Hematopoietic multipotent progenitor cell treated with erythropoietin and hydrocortisone succinate and interleukin-3 and kit ligand, for 4 days (in vitro differentiated cells): ENCODE results near the gene ARMC3.
"Not testable (repeated sequence)": the region's sequence is repeated elsewhere in the genome, so short reads cannot be mapped to it uniquely, and the experiment has no call there.

Source experiments
- DNase-seq: peaks from one replicate; pipeline ENCODE4 v3.0.0-alpha.2; 2015

The ARMC3 gene

DNA sequence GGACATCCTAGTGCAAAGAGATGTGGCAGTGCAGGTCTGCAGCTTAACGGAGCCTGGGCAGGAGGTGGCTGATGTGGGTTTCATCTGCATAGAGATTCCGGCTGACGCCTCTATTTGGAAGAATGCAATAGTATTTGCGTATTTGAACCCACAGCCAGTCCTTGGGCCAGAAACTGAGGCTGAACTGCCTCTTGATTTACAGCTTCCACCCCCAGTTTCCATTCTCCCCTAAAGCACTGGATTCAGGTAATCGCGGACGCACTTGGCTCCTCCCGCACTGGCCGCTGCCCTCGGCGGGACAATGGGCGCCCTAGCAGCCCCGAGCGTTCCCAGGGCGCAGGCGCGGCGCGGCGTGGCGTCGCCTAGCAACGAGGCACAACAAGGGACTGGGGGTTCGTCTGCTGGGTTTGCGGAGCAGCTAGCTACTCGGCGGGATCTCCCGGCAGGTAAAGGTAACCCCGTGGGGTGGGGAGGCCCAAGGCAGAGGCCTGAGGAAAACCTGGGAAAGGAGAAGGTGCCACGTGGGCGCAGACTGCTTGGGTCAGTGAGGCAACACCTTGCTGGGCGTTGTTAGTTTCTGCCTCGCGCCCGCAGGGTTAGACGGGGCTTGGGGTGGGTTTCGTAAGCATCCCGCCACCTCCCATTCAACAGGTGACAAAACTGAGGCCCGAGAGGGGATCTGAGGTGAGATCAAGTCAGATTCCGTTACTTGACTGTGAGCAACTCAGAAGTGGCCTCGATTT, at the start of gene ARMC3:
TSS of gene ARMC3 (plus strand) at position 393 of the 743 bp plus-strand sequence. CDS start 3,944 bp downstream, outside the sequence.
- peak; percentile 76 for DNase-seq

GRCh38 chr10:22891797-22892196, 36.1 kb upstream of the ARMC3 start:
- no peak for DNase-seq

DNA sequence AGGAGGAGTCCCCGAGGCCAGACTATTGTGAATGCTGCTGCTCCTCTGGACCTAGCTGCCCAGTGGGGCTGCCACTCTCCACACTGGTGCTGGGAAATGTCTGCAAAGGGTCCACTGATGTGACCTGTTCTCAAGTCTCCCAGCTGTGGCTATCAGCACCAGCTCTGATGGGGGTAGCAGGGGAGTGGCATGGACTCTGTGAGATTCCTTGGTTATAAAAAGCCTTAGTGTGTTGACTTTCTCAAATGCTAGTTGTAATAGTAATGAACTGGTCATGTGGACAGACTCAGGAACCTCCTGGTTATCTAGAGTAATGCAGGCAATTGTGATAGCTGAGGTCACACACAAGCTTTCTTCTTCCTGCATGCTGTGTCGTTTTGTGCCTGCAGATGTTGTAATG, 34.1 kb upstream of the ARMC3 start:
- peak; percentile 10 for DNase-seq

DNA sequence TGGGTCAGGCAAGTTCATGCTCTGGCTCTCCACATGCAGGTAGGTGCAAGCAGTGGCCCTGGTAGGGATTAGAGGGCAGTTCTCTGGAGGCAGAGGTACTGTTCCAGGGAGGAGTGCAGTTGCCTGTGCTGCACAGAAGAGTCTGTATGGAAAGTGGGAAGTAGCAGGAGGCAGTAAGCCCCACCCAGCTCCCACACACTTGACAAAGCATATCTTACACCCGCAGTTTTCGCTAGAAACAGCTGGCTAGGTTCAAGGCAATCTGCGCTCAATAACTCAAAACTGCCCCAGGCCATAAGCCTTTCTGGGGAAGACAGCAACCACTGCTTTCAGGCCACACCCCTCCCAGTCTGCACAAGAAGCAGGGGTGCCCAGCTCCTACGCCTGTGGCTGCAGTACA, 33.1 kb upstream of the ARMC3 start:
- DNase-seq, result peak; percentile 43

- no peak for DNase-seq
Measured at GRCh38 chr10:22895252-22895651, 32.6 kb upstream of the ARMC3 start.

DNA sequence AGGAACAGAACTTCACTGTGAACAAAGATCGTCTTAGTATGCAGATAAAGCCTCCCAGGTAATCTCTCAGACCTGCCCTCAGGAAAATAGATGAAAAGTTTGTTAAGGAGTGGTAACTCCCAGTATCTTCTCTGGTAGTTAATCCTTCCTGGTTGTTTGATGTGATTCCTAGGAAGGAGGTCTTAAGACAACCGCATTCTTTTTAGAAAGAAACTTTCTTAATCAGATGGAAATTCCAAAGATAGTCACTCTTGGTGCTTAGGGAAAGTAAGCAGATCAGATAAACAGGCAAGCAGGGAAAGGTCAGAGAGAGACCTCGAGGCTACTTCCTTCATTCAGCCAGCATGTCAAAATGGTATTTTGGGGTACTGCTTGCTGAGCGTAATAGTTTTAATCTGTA, 30.5 kb upstream of the ARMC3 start:
- no peak for DNase-seq

DNA sequence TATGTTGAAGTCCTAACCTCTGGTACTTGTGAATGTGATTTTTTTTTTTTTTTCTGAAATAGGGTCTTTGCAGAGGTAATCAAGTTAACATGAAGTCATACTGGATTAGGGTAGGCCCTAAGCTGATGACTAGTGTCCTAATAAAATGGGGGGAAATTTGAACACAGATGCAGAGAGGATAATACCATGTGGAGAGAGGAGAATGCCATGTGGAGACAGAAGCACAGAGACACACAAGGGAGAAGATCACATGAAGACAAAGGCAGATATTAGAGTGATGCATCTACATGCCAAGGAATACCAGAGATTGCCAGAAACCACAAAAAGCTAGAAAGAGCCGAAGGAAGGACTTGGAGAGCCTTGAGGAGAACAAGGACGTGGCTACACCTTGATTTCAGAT, 28.5 kb upstream of the ARMC3 start:
- no peak for DNase-seq

GRCh38 chr10:22899775-22900174, 28.1 kb upstream of the ARMC3 start:
- DNase-seq, result no peak

GRCh38 chr10:22900841-22901601, 26.8 kb upstream of the ARMC3 start:
- DNase-seq, result no peak

DNA sequence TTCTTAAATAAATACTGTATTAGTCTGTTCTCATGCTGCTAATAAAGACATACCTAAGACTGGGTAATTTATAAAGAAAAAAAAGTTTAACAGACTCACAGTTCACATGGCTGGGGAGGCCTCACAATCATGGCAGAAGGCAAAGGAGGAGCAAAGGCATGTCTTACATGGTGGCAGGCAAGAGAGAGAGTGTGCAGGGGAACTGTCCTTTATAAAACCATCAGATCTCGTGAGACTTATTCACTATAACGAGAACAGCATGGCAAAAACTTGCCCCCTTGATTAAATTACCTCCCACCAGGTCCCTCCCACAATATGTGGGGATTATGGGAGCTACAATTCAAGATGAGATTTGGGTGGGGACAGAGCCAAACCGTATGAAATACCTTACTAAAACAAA, 25.7 kb upstream of the ARMC3 start:
- DNase-seq, result not testable (repeated sequence)

DNA sequence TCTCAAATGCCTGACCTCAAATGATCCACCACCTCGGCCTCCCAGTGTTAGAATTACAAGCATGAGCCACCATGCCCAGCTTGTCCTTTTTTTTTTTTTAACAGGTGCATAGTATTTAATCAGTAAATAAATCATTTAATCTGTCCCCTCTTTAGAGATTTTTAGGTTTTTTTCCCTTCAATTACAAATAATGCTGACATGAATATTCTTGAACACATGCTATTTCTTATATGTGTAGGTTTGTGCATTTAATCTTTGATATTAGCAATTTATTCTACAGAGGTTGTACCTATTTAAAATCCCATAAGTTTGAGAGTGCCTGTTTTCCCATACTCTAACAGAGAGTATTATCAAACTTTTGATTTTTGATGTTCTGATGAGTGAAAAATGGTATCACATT, 24.2 kb upstream of the ARMC3 start:
- no peak for DNase-seq

DNA sequence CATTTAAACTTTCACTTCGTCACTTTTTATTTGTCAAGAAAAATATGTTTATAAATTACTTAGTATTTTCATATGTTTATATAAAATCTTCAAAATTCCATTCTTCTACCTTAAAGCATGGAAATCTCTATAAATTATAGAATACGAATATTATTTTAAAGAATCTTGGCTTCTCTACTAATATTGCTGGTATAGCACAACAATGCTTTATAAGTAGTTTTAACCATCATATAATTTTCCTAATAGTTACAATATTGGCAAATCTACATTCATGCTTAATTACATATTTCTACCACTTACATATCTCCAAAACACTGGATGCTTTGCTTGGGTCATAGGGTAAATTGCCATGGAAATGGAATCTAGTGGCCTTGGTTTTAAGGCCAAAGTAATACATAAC, 21.1 kb upstream of the ARMC3 start:
- DNase-seq, result no peak

- no peak for DNase-seq
Measured at GRCh38 chr10:22908837-22909236, 19.0 kb upstream of the ARMC3 start.

- not testable (repeated sequence) for DNase-seq
Measured at GRCh38 chr10:22909673-22910072, 18.2 kb upstream of the ARMC3 start.

DNA sequence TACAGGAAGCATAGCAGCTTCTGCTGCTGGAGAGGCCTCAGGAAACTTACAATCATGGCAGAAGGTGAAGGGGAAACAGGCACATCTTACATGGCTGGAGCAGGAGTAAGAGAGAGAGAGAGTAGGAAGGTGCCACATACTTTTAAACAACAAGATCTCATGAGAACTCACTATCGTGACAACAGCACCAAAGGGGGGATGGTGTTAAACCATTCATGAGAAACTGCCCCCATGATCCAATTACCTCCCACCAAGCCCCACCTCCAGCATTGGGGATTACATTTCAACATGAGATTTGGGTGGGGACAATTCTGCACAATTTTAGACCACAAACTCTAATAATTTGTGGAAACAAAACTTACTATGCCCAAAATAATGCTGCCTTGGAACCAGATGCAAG, 16.8 kb upstream of the ARMC3 start:
- DNase-seq, result no peak

GRCh38 chr10:22911889-22912762, 15.7 kb upstream of the ARMC3 start:
- DNase-seq, result peak; percentile 44

- DNase-seq, result no peak
Measured at GRCh38 chr10:22912763-22913384, 15.0 kb upstream of the ARMC3 start.

DNA sequence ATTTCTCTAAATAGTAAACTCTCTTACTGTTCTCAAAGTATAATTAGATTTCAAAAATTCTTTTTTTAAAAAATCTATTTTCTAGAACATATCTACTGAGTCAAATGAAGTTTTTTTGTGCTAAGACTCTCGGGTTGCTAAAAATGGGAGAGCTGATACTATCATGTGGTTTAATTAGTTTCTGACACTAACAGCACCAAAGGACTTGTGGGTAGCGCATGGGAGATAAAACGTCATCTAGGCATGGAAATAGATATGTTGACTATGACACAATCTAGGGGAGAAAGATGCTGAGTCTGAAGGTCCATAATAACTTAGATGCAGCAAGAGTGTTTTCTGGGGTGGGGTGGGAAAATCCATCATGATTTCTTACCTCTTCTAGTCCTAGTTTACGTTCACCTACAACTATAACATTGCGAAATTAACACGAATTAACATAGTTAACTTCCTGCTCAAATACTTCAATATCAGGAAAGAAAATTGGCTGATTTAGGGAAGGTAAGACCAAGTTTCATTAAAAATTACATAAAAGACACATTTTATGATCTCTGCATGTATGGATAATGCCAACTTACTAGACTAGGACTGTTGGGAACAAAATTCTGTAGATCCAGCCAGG, 14.3 kb upstream of the ARMC3 start:
- DNase-seq, result peak; percentile 29

- no peak for DNase-seq
Measured at GRCh38 chr10:22915314-22915713, 12.5 kb upstream of the ARMC3 start.

- DNase-seq, result no peak
Measured at GRCh38 chr10:22925088-22925487, 2.8 kb upstream of the ARMC3 start.

GRCh38 chr10:22927166-22927565, 687 bp upstream of the ARMC3 start:
- no peak for DNase-seq

DNA sequence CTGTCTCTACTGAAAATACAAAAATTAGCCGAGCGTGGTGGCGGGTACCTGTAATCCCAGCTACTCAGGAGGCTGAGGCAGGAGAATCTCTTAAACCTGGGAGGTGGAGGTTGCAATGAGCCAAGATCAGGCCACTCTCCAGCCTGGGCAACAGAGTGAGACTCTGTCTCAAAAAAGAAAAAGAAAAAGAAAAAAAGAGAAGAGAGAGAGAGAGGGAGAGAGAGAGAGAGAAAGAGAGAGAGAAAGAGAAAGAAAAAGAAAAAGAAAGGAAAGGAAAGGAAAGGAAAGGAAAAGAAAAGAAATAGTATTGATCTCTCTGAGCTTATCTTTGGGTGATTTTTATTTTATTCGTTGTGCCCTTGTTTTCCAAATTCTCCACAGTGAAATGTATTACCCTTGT, 1.2 kb downstream of the ARMC3 start:
- not testable (repeated sequence) for DNase-seq
